Measurements from ENCODE around the gene JMY. TPM values are rescaled to one million over a fixed set of nuclear protein-coding genes. Genes with fewer than 3 reads are reported as not detected.

JMY gene
- total and polyA plus RNA-seq, 5 experiments from 2014 or later: 5.3 to 27.3 (median 5.7) TPM

GRCh38 chr5:79224286-79224984 lies 11.5 kb upstream of the JMY start:
- no peak for ATAC-seq
- no peaks in the 10 kb centered on the region for H3K9me3 Mint-ChIP-seq
- DNase-seq: no peak
- H3K36me3 Mint-ChIP-seq: peaks cover 0 to 5% (median 1%) of the 10 kb centered on the region in 3 donors
- H3K27ac Mint-ChIP-seq: peak overlapping the region in 1 of 10 donors; percentile 34
- no peak overlapping the region for H3K4me3 Mint-ChIP-seq
- no peaks in the 10 kb centered on the region for H3K27me3 Mint-ChIP-seq
- POLR2A ChIA-PET: no interaction called here
- H3K4me1 Mint-ChIP-seq: peaks cover 0 to 2% (median under 1%) of the 10 kb centered on the region in 4 donors

DNA sequence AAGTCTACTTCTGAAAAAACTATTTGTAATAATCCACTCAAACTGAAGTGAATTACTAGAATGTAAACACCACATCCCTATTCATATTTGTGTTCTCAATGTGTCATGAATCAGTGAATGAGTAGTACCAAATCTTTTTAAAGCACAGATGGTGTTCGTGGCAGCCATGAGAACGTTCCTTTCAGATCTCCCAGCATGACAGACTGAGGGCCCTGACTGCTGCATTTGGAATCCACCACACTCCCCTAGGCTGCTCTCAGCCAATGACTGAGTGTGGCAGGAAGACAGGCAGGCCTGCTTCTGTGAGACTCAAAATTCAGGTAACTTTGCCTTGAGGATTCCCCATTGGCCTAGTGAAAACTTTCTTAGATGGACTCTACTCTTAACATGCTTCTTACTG lies 10.9 kb upstream of the JMY start:
- ATAC-seq (no peak), DNase-seq (no peak)
- H3K27ac Mint-ChIP-seq: no peak overlapping the region
- no peak overlapping the region for H3K4me3 Mint-ChIP-seq
- no peaks in the 10 kb centered on the region for H3K27me3 Mint-ChIP-seq
- H3K36me3 Mint-ChIP-seq: peaks cover 0 to 5% (median 4%) of the 10 kb centered on the region in 3 donors
- POLR2A ChIA-PET: no interaction called here
- H3K9me3 Mint-ChIP-seq: no peaks in the 10 kb centered on the region
- peaks cover 0 to 3% (median 2%) of the 10 kb centered on the region in 4 donors for H3K4me1 Mint-ChIP-seq

DNA sequence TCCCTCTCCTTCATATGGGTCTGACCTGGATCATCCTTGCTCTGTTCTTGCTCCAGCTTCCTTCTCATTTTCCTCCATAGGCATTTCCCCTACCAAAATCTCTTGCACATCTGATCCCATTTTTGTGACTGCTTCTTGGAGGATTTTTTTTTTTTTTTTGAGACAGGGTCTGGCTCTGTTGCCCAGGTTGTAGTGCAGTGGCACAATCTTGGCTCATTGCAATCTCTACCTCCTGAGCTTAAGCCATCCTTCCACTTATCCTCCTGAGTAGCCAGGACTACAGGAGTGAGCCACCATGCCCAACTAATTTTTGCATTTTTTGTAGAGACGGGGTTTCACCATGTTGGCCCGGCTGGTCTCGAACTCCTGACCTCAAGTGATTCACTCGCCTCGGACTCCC lies 10.5 kb upstream of the JMY start:
- Mint-ChIP-seq H3K36me3 (peaks cover 0 to 5% (median 4%) of the 10 kb centered on the region in 3 donors), H3K4me3 (no peak overlapping the region), H3K27ac (peak overlapping the region in 1 of 10 donors; percentile 65), H3K4me1 (peaks cover 0 to 3% (median 2%) of the 10 kb centered on the region in 4 donors), H3K27me3 (no peaks in the 10 kb centered on the region), H3K9me3 (no peaks in the 10 kb centered on the region)
- DNase-seq (no peak), ATAC-seq (no peak)
- POLR2A ChIA-PET: no interaction called here

DNA sequence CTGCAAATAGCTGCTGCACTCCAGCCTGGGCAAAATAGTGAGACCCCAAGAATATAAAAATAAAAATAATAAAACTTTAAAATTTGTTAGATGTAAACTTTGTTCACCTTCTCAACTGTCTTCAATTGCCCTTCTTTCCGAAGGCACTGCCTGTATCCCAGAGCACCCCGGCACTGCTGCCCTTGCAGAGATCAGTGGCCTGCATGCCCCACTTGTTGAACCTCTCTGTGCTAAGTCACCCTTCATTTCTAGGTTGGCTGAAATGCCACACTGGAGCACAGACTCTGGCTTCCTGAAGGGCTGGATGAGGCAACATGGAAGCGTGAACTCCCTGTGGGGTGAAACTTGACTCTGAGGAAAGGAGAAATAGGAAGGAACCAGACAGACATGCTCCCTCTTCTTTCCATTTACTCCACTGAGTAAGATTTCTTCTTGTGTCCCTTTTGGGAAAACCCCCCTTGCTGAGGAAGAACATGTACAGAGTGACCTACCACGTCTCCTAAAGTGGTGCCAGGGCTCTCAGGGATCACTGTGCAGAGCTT lies 8.4 kb upstream of the JMY start:
- no peaks in the 10 kb centered on the region for H3K9me3 Mint-ChIP-seq
- H3K27ac Mint-ChIP-seq: no peak overlapping the region
- DNase-seq: no peak

GRCh38 chr5:79229357-79230174 lies 6.4 kb upstream of the JMY start:
- ATAC-seq: peak; percentile 62 to 83
- no peaks in the 10 kb centered on the region for H3K27me3 Mint-ChIP-seq
- peak overlapping the region in 2 of 10 donors; percentile 34 to 73 for H3K27ac Mint-ChIP-seq
- no peaks in the 10 kb centered on the region for H3K9me3 Mint-ChIP-seq
- POLR2A ChIA-PET: no interaction called here
- no peak overlapping the region for H3K4me3 Mint-ChIP-seq
- DNase-seq: peak in 1 of 10 donors; percentile 20
- H3K4me1 Mint-ChIP-seq: peaks cover 0 to 3% (median 2%) of the 10 kb centered on the region in 4 donors
- H3K36me3 Mint-ChIP-seq: peaks cover 0 to 2% (median 0%) of the 10 kb centered on the region in 3 donors

More for the DNA sequence above, 8.4 kb upstream of the JMY start:
- POLR2A ChIA-PET: no interaction called here
- peaks cover 0 to 3% (median 2%) of the 10 kb centered on the region in 4 donors for H3K4me1 Mint-ChIP-seq
- H3K4me3 Mint-ChIP-seq: no peak overlapping the region
- peaks cover 0 to 3% (median 0%) of the 10 kb centered on the region in 3 donors for H3K36me3 Mint-ChIP-seq
- H3K27me3 Mint-ChIP-seq: no peaks in the 10 kb centered on the region
- no peak for ATAC-seq

GRCh38 chr5:79235261-79235633 lies 684 bp upstream of the JMY start:
- peaks cover 0 to 2% (median 0%) of the 10 kb centered on the region in 3 donors for H3K36me3 Mint-ChIP-seq

DNA sequence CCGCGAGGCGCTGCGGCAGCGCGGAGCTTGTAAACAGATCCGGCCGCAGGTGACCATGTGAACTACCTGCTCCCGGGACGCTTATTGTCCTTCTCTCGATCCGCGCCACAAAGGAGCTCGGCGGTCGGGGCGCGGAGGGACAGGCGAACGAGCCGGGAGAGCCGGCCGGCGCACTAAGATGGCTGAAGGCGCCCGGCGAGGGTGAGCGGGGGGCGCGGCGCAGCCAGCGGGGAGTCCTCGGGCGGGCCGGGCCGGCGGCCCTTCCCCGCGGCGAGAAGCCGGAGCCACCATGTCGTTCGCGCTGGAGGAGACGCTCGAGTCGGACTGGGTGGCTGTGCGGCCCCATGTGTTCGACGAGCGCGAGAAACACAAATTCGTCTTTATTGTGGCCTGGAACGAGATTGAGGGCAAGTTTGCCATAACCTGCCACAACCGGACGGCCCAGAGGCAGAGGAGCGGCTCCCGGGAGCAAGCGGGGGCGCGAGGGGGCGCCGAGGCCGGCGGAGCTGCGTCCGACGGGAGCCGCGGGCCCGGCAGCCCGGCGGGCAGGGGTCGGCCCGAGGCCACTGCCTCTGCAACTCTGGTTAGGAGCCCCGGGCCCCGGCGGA lies 535 bp downstream of the JMY start:
- DNase-seq: peak in 6 of 10 donors; percentile 1 to 56 (median 32)
- POLR2A ChIA-PET: interaction anchor here (0.6 to 2.9 kb wide), 10 partner anchors 14 to 876 kb away, joined by 3 to 17 read pairs (median 3); partner anchors contain the start of genes ARSB, HOMER1 and SCAMP1
- Mint-ChIP-seq H3K27me3 (no peaks in the 10 kb centered on the region), H3K27ac (peak overlapping the region in 9 of 10 donors; percentile 91 to 99 (median 95)), H3K4me3 (peak overlapping the region; percentile 86 to 96 (median 92)), H3K9me3 (no peaks in the 10 kb centered on the region), H3K36me3 (peaks cover 0 to 9% (median 2%) of the 10 kb centered on the region in 3 donors), H3K4me1 (peaks cover 12 to 40% (median 34%) of the 10 kb centered on the region in 4 donors)
- peak; percentile 40 to 51 for ATAC-seq

More at GRCh38 chr5:79235261-79235633, 684 bp upstream of the JMY start:
- Mint-ChIP-seq H3K27ac (peak overlapping the region; percentile 93 to 99 (median 97)), H3K4me3 (peak overlapping the region; percentile 86 to 99 (median 96)), H3K9me3 (no peaks in the 10 kb centered on the region), H3K27me3 (no peaks in the 10 kb centered on the region), H3K4me1 (peaks cover 5 to 29% (median 23%) of the 10 kb centered on the region in 4 donors)
- DNase-seq: peak in 1 of 10 donors; percentile 23
- no peak for ATAC-seq
- POLR2A ChIA-PET: interaction anchor here (2.9 kb wide), 1 partner anchor 251 kb away, joined by 17 read pairs; the partner anchor contains the start of gene ARSB

DNA sequence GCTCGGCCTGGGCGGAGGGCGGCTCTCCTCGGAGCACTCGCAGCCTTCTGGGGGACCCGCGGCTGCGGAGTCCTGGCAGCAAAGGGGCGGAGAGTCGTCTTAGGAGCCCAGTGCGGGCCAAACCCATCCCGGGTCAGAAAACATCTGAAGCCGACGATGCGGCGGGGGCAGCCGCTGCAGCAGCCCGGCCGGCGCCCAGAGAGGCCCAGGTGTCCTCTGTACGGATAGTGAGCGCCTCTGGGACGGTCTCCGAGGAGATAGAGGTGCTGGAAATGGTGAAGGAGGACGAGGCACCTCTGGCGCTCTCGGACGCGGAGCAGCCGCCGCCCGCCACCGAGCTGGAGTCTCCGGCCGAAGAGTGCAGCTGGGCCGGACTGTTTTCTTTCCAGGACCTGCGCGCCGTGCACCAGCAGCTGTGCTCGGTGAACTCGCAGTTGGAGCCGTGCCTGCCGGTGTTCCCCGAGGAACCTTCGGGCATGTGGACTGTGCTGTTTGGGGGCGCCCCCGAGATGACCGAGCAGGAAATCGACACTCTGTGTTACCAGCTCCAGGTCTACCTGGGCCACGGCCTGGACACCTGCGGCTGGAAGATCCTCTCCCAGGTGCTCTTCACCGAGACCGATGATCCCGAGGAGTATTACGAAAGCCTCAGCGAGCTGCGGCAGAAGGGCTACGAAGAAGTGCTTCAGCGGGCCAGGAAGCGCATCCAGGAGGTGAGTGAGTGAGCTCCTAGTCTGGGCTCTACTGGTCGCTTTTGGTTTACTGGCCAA lies 1.2 kb downstream of the JMY start:
- H3K36me3 Mint-ChIP-seq: peaks cover 0 to 9% (median 2%) of the 10 kb centered on the region in 3 donors
- no peaks in the 10 kb centered on the region for H3K9me3 Mint-ChIP-seq
- peak overlapping the region; percentile 86 to 96 (median 92) for H3K4me3 Mint-ChIP-seq
- H3K27me3 Mint-ChIP-seq: no peaks in the 10 kb centered on the region
- POLR2A ChIA-PET: interaction anchor here (0.6 to 2.9 kb wide), 8 partner anchors 13 to 877 kb away, joined by 3 to 17 read pairs (median 4); partner anchors contain the start of genes ARSB, HOMER1 and SCAMP1
- ATAC-seq (peak; percentile 18 to 24), DNase-seq (peak; percentile 4 to 67 (median 27))
- H3K4me1 Mint-ChIP-seq: peaks cover 16 to 47% (median 40%) of the 10 kb centered on the region in 4 donors
- peak overlapping the region; percentile 87 to 99 (median 94) for H3K27ac Mint-ChIP-seq

GRCh38 chr5:79237740-79238560 lies 2.0 kb downstream of the JMY start:
- Mint-ChIP-seq H3K27me3 (no peaks in the 10 kb centered on the region), H3K9me3 (no peaks in the 10 kb centered on the region), H3K27ac (peak overlapping the region; percentile 87 to 99 (median 94)), H3K4me3 (peak overlapping the region; percentile 86 to 96 (median 92)), H3K4me1 (peaks cover 20 to 55% (median 48%) of the 10 kb centered on the region in 4 donors), H3K36me3 (peaks cover 0 to 9% (median 2%) of the 10 kb centered on the region in 3 donors)
- DNase-seq (no peak), ATAC-seq (no peak)
- POLR2A ChIA-PET: interaction anchor here (0.9 to 1.6 kb wide), 3 partner anchors 13 to 374 kb away, joined by 3 to 5 read pairs (median 4); partner anchors contain the start of gene HOMER1

DNA sequence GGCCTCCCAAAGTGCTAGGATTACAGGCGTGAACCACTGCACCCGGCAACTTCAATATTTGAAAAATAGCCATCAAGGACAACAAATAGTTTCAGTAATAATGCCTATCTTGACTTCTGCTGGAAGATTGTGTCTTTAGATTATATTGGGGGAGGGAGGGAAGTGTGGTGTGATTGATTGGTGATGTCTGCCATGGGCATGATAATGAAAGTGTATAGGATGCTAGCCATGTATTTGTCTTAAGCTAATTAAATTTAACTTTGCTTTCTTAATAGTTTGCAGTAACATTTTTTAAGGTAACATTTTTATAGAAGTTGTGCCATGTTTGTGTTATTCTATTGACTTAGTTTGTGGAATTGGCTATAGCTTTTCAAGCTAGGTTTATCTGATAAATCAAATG lies 4.6 kb downstream of the JMY start:
- peaks cover 28 to 73% (median 72%) of the 10 kb centered on the region in 4 donors for H3K4me1 Mint-ChIP-seq

DNA sequence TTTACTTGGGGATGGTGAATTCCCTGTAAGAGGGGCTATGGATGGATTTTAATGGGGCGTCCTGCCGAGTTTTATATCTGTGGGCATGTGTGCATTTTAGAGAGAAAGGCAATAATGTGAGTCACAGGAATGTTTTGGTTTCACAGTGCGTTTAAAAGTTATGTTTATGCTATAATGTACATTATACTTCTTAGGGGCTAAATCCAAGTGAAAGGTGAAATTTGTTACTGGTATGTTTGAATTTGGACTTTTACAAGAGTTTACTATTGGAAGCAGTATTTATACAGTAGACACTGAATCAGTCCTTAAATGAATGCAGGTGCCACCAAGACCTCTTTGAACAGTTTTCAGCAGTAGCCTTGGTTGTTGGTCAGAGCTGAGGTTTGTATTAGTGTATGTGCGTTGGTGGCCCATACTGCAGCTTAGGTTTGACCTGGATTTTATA lies 5.6 kb downstream of the JMY start:
- Mint-ChIP-seq H3K4me1 (peaks cover 34 to 82% (median 80%) of the 10 kb centered on the region in 4 donors), H3K4me3 (peak overlapping the region in 9 of 10 donors; percentile 20 to 86 (median 62))
- POLR2A ChIA-PET: no interaction called here

More for the DNA sequence above, 4.6 kb downstream of the JMY start:
- no peak for ATAC-seq
- POLR2A ChIA-PET: no interaction called here
- Mint-ChIP-seq H3K27me3 (no peaks in the 10 kb centered on the region), H3K9me3 (no peaks in the 10 kb centered on the region), H3K27ac (no peak overlapping the region), H3K4me3 (peak overlapping the region; percentile 58 to 95 (median 74)), H3K36me3 (peaks cover 0 to 9% (median 2%) of the 10 kb centered on the region in 3 donors)
- DNase-seq: no peak

More for the DNA sequence above, 5.6 kb downstream of the JMY start:
- no peaks in the 10 kb centered on the region for H3K9me3 Mint-ChIP-seq
- no peaks in the 10 kb centered on the region for H3K27me3 Mint-ChIP-seq
- peak overlapping the region in 1 of 10 donors; percentile 43 for H3K27ac Mint-ChIP-seq
- H3K36me3 Mint-ChIP-seq: peaks cover 0 to 9% (median 2%) of the 10 kb centered on the region in 3 donors
- ATAC-seq (no peak), DNase-seq (no peak)

Data from naive thymus-derived CD8-positive, alpha-beta T cell (primary cell).